Stromal cell of bone marrow (primary cell): ENCODE data around the gene CRYBA1.
A peak's percentile ranks its signal among the peaks of the same experiment; 100 is the strongest.

ENCODE experiments used
- DNase-seq: peaks from one replicate; pipeline ENCODE4 v3.0.0-alpha.2; 2012; ENCODE audit warnings: low read depth

CRYBA1 gene

DNA sequence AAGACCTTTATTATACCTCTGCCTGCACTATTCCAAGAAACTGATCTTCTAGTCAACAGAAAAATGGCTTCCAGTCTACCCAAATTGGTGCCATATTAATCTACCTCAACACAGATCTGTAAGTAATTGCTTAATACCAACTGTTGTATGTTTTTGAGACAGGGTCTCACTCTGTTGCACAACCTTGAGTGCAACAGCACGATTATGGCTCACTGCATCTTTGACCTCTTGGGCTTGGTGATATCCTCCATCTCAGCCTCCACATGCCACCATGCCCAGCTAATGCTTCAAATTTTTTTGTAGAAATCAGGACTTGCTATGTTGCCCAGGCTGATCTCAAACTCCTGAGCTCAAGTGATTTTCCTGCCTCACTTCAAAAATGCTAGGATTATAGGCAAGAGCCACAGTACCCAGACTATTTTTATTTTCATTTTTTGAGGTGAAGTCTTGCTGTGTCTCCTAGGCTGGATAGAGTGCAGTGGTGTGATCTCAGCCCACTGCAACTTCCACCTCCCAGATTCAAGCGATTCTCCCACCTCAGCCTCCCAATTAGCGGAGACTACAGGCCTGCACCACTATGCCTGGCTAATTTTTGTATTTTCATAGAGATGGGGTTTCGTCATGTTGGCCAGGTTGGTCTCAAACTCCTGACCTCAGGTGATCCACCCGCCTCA, 32.9 kb downstream of the CRYBA1 start:
- DNase-seq, result no peak

GRCh38 chr17:29283496-29283895, 36.8 kb downstream of the CRYBA1 start:
- DNase-seq, result no peak

GRCh38 chr17:29283961-29284360, 37.3 kb downstream of the CRYBA1 start:
- no peak for DNase-seq

- no peak for DNase-seq
These were observed 43.2 kb downstream of the CRYBA1 start for GRCh38 chr17:29289852-29290251.

- peak; percentile 66 for DNase-seq
These were observed 44.6 kb downstream of the CRYBA1 start for GRCh38 chr17:29291163-29291752.

DNA sequence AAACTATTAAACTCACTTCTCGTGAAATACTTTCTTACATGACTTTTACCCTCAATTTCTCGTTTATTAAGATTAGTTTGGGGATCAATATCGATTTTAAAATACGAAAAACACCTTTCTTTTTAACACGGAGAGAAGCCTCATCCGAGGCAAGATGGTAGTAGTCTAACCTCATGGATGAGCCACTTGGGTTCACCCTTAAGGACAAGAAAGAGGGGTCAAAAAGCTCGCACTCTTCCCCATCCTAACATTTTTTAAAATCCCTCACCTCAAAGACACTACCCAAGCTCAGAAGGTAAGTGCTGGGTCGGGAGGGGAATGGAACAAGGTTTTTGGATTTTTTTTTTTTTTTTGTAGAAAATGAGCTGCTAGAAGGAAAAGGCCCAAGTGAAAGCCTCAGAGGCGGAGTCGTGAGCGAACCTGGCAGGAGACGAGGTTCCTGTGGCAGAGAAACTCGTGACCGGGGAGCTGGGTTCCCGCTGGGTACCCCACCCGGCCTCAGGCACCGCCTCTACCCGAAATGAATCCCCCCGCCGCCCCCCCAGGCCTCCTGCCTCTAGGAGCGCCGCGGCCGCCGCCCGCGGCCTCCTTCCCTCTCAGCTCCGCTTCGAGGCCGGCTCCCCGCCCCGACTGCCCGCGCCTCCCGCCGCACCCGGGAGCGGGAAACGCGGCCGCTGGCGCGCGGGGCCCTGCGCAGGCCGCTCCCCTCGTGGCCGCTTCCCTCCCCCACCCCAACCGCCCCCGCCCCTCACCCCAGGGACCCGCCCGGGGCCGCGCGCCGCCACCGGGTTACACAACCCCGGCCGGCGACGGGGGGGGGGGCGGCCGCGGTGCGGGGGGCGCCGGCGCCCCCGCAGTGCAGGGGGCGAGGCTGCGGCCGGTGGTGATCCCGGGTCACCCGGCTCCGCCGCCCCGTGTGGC, 45.7 kb downstream of the CRYBA1 start:
- DNase-seq, result peak; percentile 40

DNA sequence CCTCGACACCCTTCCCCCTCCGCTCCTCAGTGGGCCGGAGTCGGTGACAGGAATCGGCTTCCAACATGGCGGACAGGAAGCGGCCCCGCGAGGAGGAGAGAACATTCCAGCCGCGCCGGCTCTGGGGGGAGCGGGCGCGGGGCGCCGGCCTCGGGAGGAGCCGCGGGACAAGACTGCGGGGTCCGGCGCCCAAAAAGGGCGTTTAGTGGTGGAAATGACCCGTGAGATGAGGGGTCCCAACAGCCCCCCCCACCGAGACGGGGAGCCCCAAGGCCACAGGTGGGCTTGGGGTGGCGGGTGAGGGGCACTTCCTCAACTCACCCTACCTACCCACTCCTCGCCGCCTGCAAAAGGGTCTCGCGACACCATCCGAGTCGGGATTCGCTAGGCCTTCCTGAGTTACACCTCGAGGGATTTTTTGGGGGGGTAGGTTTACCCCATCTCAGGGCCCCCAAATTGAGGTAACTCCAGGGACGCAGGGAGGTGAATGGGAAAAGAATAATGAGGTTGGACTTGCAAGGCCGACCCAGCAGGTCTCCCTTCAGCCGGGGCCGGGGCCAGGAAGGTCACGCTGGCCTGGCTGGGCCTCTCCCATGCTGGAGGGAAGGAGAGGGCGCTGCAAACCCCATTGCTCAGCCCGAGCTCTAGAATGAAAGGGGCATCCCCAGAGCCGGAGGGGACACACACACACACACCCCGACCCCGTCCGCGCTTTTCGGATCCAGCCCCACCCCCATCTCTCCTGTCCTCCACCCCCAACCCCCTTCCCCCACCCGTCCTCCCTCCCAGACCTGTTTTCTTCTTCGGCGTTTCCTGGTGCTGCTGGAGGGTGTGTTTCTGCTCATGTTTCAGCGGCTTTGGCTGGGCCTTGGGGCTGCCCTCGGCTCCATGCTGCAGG, 46.6 kb downstream of the CRYBA1 start:
- no peak for DNase-seq

- peak; percentile 96 for DNase-seq
These were observed 47.4 kb downstream of the CRYBA1 start, which contains the start of gene NUFIP2 for GRCh38 chr17:29293890-29294579. Gene NUFIP2 (minus strand): TSS chr17:29294148. CDS start chr17:29294059, 89 bp downstream.

- DNase-seq, result no peak
These were observed 47.9 kb downstream of the CRYBA1 start for GRCh38 chr17:29294580-29294900.

- DNase-seq, result no peak
These were observed 48.8 kb downstream of the CRYBA1 start for GRCh38 chr17:29295420-29295819.

DNA sequence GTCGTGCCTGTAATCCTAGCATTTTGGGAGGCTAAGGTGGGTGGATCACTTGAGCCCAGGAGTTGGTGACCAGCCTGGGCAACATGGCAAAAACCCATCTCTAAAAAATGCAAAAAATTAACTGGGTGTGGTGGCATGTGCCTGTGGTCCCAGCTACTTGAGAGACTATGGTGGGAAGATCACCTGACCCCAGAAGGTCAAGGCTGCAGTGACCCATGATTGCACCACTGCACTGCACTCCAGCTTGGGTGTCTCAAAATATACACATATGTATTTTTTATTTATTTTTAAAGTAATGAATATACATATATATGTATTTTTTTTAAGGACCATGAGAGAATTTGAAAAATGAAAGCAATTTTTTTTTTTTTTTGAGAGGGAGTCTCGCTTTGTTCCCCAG, 52.4 kb downstream of the CRYBA1 start:
- DNase-seq, result no peak

- DNase-seq, result no peak
These were observed 56.7 kb downstream of the CRYBA1 start for GRCh38 chr17:29303386-29303785.
